Measurements from ENCODE around the gene ACSL3.

Gene ACSL3

GRCh38 chr2:222939208-222939856 is 78.5 kb downstream of the ACSL3 start:
- no peak overlapping the region for H3K27ac ChIP-seq (ENCODE audit: low read depth, low read length)
- H3K4me3 ChIP-seq (ENCODE audit: low read depth in 1 of 2, low read length in 2 of 2): no peak overlapping the region
- peaks cover 12 to 41% of the 10 kb centered on the region in 2 donors for H3K36me3 ChIP-seq (ENCODE audit: control insufficient read depth in 1 of 2, insufficient read depth in 2 of 2, low read length in 2 of 2)
- H3K9ac ChIP-seq (ENCODE audit: low read depth in 1 of 2, low read length in 2 of 2): no peak overlapping the region
- no peaks in the 10 kb centered on the region for H3K4me1 ChIP-seq (ENCODE audit: control insufficient read depth in 1 of 2, insufficient read depth in 2 of 2, low read length in 2 of 2)
- no peaks in the 10 kb centered on the region for H3K27me3 ChIP-seq (ENCODE audit: control insufficient read depth in 1 of 2, insufficient read depth in 2 of 2, low read length in 2 of 2)
- H3K9me3 ChIP-seq (ENCODE audit: control insufficient read depth in 1 of 2, low read length in 2 of 2): peaks cover 3 to 7% of the 10 kb centered on the region in 2 donors

DNA sequence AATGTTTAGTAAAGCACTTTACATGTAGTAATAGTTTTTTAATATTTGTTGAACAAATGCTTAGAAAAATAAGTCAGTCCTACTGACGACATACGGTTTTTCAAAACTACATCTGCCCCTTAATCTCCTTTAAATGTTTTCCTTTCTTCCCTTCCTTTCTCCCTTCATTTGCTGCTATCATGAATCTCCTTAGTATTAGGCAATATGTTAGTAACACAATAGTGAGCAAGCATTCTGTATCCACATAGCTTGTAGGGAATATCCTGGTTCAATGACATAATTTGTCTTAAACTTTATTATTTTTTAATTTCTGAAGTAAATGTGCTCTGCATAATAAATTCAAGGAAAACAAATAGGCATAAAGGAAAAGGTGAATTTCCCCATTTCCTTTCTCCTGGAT is 79.1 kb downstream of the ACSL3 start:
- Histone ChIP-seq H3K9ac (ENCODE audit: low read depth in 1 of 2, low read length in 2 of 2) (no peak overlapping the region), H3K36me3 (ENCODE audit: control insufficient read depth in 1 of 2, insufficient read depth in 2 of 2, low read length in 2 of 2) (peaks cover 12 to 35% of the 10 kb centered on the region in 2 donors), H3K4me1 (ENCODE audit: control insufficient read depth in 1 of 2, insufficient read depth in 2 of 2, low read length in 2 of 2) (no peaks in the 10 kb centered on the region), H3K27ac (ENCODE audit: low read depth, low read length) (no peak overlapping the region), H3K4me3 (ENCODE audit: low read depth in 1 of 2, low read length in 2 of 2) (no peak overlapping the region), H3K27me3 (ENCODE audit: control insufficient read depth in 1 of 2, insufficient read depth in 2 of 2, low read length in 2 of 2) (no peaks in the 10 kb centered on the region), H3K9me3 (ENCODE audit: control insufficient read depth in 1 of 2, low read length in 2 of 2) (peaks cover 3 to 7% of the 10 kb centered on the region in 2 donors)

- Histone ChIP-seq H3K36me3 (ENCODE audit: control insufficient read depth in 1 of 2, insufficient read depth in 2 of 2, low read length in 2 of 2) (peaks cover 5 to 24% of the 10 kb centered on the region in 2 donors), H3K27me3 (ENCODE audit: control insufficient read depth in 1 of 2, insufficient read depth in 2 of 2, low read length in 2 of 2) (no peaks in the 10 kb centered on the region), H3K9ac (ENCODE audit: low read depth in 1 of 2, low read length in 2 of 2) (no peak overlapping the region), H3K4me3 (ENCODE audit: low read depth in 1 of 2, low read length in 2 of 2) (no peak overlapping the region), H3K27ac (ENCODE audit: low read depth, low read length) (no peak overlapping the region), H3K4me1 (ENCODE audit: control insufficient read depth in 1 of 2, insufficient read depth in 2 of 2, low read length in 2 of 2) (no peaks in the 10 kb centered on the region), H3K9me3 (ENCODE audit: control insufficient read depth in 1 of 2, low read length in 2 of 2) (peaks cover 3 to 7% of the 10 kb centered on the region in 2 donors)
Observed at GRCh38 chr2:222941510-222942032, 80.7 kb downstream of the ACSL3 start.

- Histone ChIP-seq H3K4me3 (ENCODE audit: low read depth in 1 of 2, low read length in 2 of 2) (no peak overlapping the region), H3K9ac (ENCODE audit: low read depth in 1 of 2, low read length in 2 of 2) (no peak overlapping the region), H3K27ac (ENCODE audit: low read depth, low read length) (no peak overlapping the region), H3K4me1 (ENCODE audit: control insufficient read depth in 1 of 2, insufficient read depth in 2 of 2, low read length in 2 of 2) (no peaks in the 10 kb centered on the region), H3K27me3 (ENCODE audit: control insufficient read depth in 1 of 2, insufficient read depth in 2 of 2, low read length in 2 of 2) (no peaks in the 10 kb centered on the region), H3K36me3 (ENCODE audit: control insufficient read depth in 1 of 2, insufficient read depth in 2 of 2, low read length in 2 of 2) (peaks cover 5 to 15% of the 10 kb centered on the region in 2 donors), H3K9me3 (ENCODE audit: control insufficient read depth in 1 of 2, low read length in 2 of 2) (peaks cover 3 to 7% of the 10 kb centered on the region in 2 donors)
Observed at GRCh38 chr2:222942561-222942960, 81.7 kb downstream of the ACSL3 start.

GRCh38 chr2:222942977-222943376 is 82.1 kb downstream of the ACSL3 start:
- Histone ChIP-seq H3K36me3 (ENCODE audit: control insufficient read depth in 1 of 2, insufficient read depth in 2 of 2, low read length in 2 of 2) (peaks cover 5 to 14% of the 10 kb centered on the region in 2 donors), H3K9me3 (ENCODE audit: control insufficient read depth in 1 of 2, low read length in 2 of 2) (peaks cover 3 to 7% of the 10 kb centered on the region in 2 donors), H3K4me3 (ENCODE audit: low read depth in 1 of 2, low read length in 2 of 2) (no peak overlapping the region), H3K27ac (ENCODE audit: low read depth, low read length) (no peak overlapping the region), H3K9ac (ENCODE audit: low read depth in 1 of 2, low read length in 2 of 2) (no peak overlapping the region), H3K27me3 (ENCODE audit: control insufficient read depth in 1 of 2, insufficient read depth in 2 of 2, low read length in 2 of 2) (no peaks in the 10 kb centered on the region), H3K4me1 (ENCODE audit: control insufficient read depth in 1 of 2, insufficient read depth in 2 of 2, low read length in 2 of 2) (no peaks in the 10 kb centered on the region)

GRCh38 chr2:222943820-222944219 is 83.0 kb downstream of the ACSL3 start:
- Histone ChIP-seq H3K36me3 (ENCODE audit: control insufficient read depth in 1 of 2, insufficient read depth in 2 of 2, low read length in 2 of 2) (peaks cover 0 to 14% of the 10 kb centered on the region in 2 donors), H3K27ac (ENCODE audit: low read depth, low read length) (no peak overlapping the region), H3K27me3 (ENCODE audit: control insufficient read depth in 1 of 2, insufficient read depth in 2 of 2, low read length in 2 of 2) (no peaks in the 10 kb centered on the region), H3K4me3 (ENCODE audit: low read depth in 1 of 2, low read length in 2 of 2) (no peak overlapping the region), H3K4me1 (ENCODE audit: control insufficient read depth in 1 of 2, insufficient read depth in 2 of 2, low read length in 2 of 2) (no peaks in the 10 kb centered on the region), H3K9me3 (ENCODE audit: control insufficient read depth in 1 of 2, low read length in 2 of 2) (no peaks in the 10 kb centered on the region), H3K9ac (ENCODE audit: low read depth in 1 of 2, low read length in 2 of 2) (no peak overlapping the region)

- Histone ChIP-seq H3K4me3 (ENCODE audit: low read depth in 1 of 2, low read length in 2 of 2) (no peak overlapping the region), H3K27ac (ENCODE audit: low read depth, low read length) (no peak overlapping the region), H3K9me3 (ENCODE audit: control insufficient read depth in 1 of 2, low read length in 2 of 2) (no peaks in the 10 kb centered on the region), H3K9ac (ENCODE audit: low read depth in 1 of 2, low read length in 2 of 2) (no peak overlapping the region), H3K4me1 (ENCODE audit: control insufficient read depth in 1 of 2, insufficient read depth in 2 of 2, low read length in 2 of 2) (no peaks in the 10 kb centered on the region), H3K36me3 (ENCODE audit: control insufficient read depth in 1 of 2, insufficient read depth in 2 of 2, low read length in 2 of 2) (peaks cover 0 to 14% of the 10 kb centered on the region in 2 donors), H3K27me3 (ENCODE audit: control insufficient read depth in 1 of 2, insufficient read depth in 2 of 2, low read length in 2 of 2) (no peaks in the 10 kb centered on the region)
Observed at GRCh38 chr2:222944552-222944951, 83.7 kb downstream of the ACSL3 start.

DNA sequence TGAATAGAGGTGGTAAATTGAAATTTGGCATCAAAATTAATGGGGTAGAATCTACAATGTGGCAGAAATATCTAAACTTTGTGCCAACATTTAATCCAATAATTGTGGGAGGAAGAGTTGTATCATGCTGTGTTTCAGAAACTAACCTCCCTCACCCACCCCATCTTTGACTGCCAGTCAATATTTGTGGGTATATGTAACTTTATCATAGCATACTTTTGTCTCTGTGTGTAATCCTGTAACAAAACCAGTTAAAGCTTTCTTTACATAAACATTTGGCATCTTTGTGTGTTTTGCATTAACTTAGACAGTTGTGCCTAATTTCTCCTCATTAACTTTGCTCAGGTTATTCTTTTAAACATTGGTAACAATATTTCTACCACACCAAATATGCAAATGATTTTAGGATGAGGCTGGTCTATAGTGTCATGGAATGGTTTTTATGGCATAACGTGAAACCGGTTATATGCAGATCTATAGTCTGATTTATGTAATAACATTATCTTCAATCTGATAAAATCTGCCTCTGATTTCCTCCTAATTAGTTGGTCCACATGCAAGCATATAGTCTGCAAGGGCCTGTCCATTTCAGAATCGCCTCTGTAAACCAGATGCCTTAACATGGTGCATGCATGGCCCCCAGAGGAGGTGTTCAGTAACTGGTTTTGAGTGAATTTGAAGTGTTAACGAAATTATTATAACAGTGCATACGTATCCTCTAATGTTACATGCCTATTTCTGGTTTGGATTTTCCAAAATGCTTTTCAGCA is 84.3 kb downstream of the ACSL3 start:
- H3K27ac ChIP-seq (ENCODE audit: low read depth, low read length): no peak overlapping the region
- H3K9me3 ChIP-seq (ENCODE audit: control insufficient read depth in 1 of 2, low read length in 2 of 2): no peaks in the 10 kb centered on the region
- H3K36me3 ChIP-seq (ENCODE audit: control insufficient read depth in 1 of 2, insufficient read depth in 2 of 2, low read length in 2 of 2): peaks cover 0 to 12% of the 10 kb centered on the region in 2 donors
- no peaks in the 10 kb centered on the region for H3K4me1 ChIP-seq (ENCODE audit: control insufficient read depth in 1 of 2, insufficient read depth in 2 of 2, low read length in 2 of 2)
- H3K4me3 ChIP-seq (ENCODE audit: low read depth in 1 of 2, low read length in 2 of 2): no peak overlapping the region
- no peak overlapping the region for H3K9ac ChIP-seq (ENCODE audit: low read depth in 1 of 2, low read length in 2 of 2)
- H3K27me3 ChIP-seq (ENCODE audit: control insufficient read depth in 1 of 2, insufficient read depth in 2 of 2, low read length in 2 of 2): no peaks in the 10 kb centered on the region

DNA sequence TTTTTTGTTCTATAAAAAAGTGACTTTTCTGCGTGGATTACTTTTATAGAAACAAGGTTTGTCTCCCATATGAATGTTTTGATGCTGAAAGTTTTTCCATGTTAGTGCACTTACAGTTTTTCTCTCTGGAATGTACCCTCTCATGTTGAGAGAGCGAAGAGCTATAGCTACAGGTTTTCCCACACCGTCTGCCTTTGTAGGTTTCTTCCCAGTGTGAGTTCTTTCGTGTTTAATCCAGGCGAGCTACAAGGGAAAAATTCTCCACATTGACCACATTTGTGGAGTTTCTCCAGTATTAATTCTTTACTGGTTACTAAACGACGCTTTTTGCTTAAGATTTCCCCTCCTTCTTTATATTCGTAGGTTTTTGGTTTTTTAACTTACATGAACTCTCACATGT is 85.1 kb downstream of the ACSL3 start:
- Histone ChIP-seq H3K27ac (ENCODE audit: low read depth, low read length) (no peak overlapping the region), H3K4me3 (ENCODE audit: low read depth in 1 of 2, low read length in 2 of 2) (no peak overlapping the region), H3K4me1 (ENCODE audit: control insufficient read depth in 1 of 2, insufficient read depth in 2 of 2, low read length in 2 of 2) (no peaks in the 10 kb centered on the region), H3K27me3 (ENCODE audit: control insufficient read depth in 1 of 2, insufficient read depth in 2 of 2, low read length in 2 of 2) (no peaks in the 10 kb centered on the region), H3K9me3 (ENCODE audit: control insufficient read depth in 1 of 2, low read length in 2 of 2) (no peaks in the 10 kb centered on the region), H3K9ac (ENCODE audit: low read depth in 1 of 2, low read length in 2 of 2) (no peak overlapping the region), H3K36me3 (ENCODE audit: control insufficient read depth in 1 of 2, insufficient read depth in 2 of 2, low read length in 2 of 2) (peaks cover 0 to 5% of the 10 kb centered on the region in 2 donors)

GRCh38 chr2:222946700-222947287 is 86.0 kb downstream of the ACSL3 start:
- no peaks in the 10 kb centered on the region for H3K4me1 ChIP-seq (ENCODE audit: control insufficient read depth in 1 of 2, insufficient read depth in 2 of 2, low read length in 2 of 2)
- no peaks in the 10 kb centered on the region for H3K27me3 ChIP-seq (ENCODE audit: control insufficient read depth in 1 of 2, insufficient read depth in 2 of 2, low read length in 2 of 2)
- no peaks in the 10 kb centered on the region for H3K9me3 ChIP-seq (ENCODE audit: control insufficient read depth in 1 of 2, low read length in 2 of 2)
- H3K4me3 ChIP-seq (ENCODE audit: low read depth in 1 of 2, low read length in 2 of 2): no peak overlapping the region
- H3K9ac ChIP-seq (ENCODE audit: low read depth in 1 of 2, low read length in 2 of 2): no peak overlapping the region
- no peak overlapping the region for H3K27ac ChIP-seq (ENCODE audit: low read depth, low read length)
- no peaks in the 10 kb centered on the region for H3K36me3 ChIP-seq (ENCODE audit: control insufficient read depth in 1 of 2, insufficient read depth in 2 of 2, low read length in 2 of 2)
